HG02763 (cell line): ENCODE data around the gene WDFY4.

Experiments used
- ATAC-seq: cut with Tn5 transposase; IDR thresholded peaks from one replicate; pipeline ENCODE4 v1.9.1; 2021; ENCODE audit warnings: mild to moderate bottlenecking, moderate library complexity; ENCODE audit not compliant: unreplicated experiment

WDFY4 gene

GRCh38 chr10:48957361-48958151, 272.9 kb downstream of the WDFY4 start:
- no peak for ATAC-seq

GRCh38 chr10:48958598-48959190, 274.0 kb downstream of the WDFY4 start:
- no peak for ATAC-seq

- ATAC-seq: no peak
Measured at GRCh38 chr10:48964038-48964437, 279.4 kb downstream of the WDFY4 start.

DNA sequence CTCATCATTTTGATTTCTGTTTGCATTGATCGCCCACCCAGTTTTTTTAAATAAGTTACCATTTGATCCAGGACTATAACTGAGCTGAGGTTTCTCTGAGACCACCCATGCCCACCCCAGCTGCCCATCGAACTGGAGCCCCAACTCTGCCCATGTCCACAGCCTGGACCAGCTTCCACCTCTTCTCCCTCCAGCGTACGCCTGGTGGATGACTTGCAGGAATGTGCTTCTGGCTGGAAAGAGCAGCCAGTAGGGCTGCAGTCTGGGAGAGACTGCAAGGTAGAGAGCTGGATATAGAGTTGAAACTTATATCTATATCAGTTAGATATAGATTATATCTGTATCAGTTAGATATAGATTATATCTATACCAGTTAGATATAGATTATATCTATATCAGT, 280.8 kb downstream of the WDFY4 start:
- no peak for ATAC-seq

GRCh38 chr10:48968036-48968435, 283.4 kb downstream of the WDFY4 start:
- no peak for ATAC-seq

DNA sequence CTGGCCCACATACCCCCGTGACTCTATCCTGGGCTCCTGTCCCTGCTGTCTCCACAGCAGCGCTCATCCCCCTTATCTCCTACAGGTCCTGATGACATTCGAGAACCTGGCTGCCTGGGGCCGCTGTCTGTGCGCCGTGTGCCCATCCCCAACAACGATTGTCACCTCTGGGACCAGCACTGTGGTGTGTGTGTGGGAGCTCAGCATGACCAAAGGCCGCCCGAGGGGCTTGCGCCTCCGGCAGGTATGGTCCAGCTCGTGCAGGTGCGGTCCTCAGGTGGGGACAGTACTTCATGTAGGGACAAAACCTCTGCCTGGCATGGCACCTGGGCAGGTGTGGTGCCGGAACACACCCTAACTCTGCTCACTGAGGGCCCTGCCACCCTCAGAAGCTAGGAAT, 285.4 kb downstream of the WDFY4 start:
- ATAC-seq: no peak

DNA sequence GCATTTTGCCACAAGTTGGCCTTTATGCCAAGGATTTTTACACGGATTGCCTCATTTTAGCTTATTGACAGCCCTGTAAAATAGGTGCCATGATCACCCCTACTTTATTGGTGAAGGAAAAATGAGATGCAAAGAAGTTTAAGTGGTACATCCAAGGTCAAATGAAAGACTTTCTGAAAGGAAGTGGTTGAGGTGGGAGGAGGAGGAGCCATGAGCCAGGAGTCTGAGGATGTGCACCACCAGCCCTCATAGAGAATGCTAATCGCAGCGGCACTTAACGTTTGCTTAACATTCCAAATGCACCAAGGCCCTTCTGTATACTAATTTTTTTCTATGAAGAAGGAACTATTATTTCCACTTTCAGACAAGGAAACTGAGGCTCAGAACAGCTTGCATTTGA, 286.0 kb downstream of the WDFY4 start:
- ATAC-seq: no peak

DNA sequence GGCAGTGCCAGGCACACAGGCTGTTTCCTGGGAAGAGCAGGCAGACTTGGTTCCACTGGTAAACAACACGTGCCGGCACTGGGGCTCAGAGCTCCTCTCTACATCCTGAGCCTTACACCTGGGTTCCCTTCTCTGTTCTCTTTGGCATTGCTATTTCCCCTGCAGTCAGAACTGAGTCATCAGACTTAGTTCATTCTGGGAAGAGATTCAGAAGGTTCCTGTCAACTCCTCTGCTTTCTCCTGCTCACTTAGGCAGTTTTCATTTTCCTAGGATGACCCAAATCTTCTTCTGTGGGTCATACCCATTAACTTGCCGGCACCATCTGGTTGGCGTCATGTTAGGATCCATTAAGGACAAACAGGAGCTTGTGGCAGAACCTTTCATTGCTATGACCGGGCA, 288.4 kb downstream of the WDFY4 start:
- no peak for ATAC-seq

DNA sequence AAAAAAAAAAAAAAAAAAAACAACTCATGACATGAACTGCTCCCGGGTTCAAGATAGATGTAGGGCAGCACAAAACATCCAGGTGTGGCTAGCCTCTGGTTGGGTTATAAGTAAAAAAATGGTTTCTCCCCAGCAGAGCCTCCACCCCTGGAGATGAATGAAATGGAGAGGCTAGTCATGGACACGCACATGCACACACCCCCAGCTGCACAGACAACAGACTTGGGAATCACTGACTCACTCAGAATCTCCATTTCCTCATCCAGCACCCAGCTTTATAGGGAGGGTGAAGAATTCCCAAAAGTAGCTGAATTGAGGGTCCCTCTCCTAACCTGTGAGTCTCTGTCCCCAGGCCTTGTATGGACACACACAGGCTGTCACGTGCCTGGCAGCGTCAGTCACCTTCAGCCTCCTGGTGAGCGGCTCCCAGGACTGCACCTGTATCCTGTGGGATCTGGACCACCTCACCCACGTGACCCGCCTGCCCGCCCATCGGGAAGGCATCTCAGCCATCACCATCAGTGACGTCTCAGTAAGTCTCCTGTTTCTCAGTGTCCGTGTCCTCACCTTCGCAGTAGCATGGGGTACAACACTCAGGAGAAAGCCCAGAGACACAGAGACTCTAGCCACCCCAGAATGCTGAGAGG, 290.0 kb downstream of the WDFY4 start:
- ATAC-seq: no peak

GRCh38 chr10:48976196-48976595, 291.5 kb downstream of the WDFY4 start:
- ATAC-seq: no peak

- no peak for ATAC-seq
Measured at GRCh38 chr10:48978318-48978717, 293.6 kb downstream of the WDFY4 start.

DNA sequence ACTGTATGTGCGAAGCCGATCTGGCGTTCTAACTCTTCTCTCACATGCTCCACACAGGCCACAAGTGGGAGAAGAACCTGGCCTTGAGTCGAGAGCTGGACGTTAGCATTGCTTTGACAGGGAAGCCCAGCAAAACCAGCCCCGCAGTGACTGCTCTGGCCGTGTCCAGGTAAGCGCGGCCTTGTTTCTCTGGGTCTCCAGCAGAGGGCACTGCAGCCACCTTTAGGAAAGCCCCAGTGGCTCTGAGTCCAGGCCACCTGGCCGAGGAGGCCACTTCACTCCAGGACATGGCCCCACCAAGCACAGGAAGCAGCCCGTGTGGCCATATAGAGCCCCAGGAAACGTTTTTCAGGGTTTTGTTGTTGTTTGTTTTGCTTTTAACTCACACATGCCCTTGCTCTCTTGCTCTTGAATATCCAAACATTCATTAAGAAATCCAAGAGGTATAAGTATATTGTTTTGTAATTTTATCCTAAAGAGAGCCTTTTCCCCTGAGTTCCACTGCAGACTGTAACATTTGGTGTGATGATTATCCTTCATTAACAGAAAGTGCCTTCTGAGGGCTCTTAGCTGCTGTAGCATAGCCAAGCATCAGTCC, 296.7 kb downstream of the WDFY4 start:
- no peak for ATAC-seq

- no peak for ATAC-seq
Measured at GRCh38 chr10:48982584-48982983, 297.9 kb downstream of the WDFY4 start.

- no peak for ATAC-seq
Measured at GRCh38 chr10:48983648-48984351, 299.1 kb downstream of the WDFY4 start.

GRCh38 chr10:48985621-48986158, 301.0 kb downstream of the WDFY4 start:
- ATAC-seq: no peak

DNA sequence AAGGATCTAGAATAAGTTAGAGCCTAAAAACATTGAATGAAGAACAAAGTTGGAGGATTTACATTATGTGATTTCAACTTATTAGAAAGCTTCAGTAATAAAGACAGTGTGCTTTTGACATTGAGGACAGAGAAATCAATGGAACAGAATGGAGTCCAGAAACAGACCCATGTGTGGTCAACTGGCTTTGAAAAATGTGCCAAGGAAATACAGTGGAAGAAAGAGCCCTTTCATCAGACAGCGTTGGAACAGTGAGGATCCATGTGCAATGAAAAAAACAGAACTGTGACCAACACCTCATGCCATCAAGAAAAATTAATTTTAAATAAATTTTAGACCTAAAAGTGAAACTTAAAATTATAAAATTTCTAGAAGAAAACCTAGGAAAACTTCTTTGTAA, 305.6 kb downstream of the WDFY4 start:
- no peak for ATAC-seq

DNA sequence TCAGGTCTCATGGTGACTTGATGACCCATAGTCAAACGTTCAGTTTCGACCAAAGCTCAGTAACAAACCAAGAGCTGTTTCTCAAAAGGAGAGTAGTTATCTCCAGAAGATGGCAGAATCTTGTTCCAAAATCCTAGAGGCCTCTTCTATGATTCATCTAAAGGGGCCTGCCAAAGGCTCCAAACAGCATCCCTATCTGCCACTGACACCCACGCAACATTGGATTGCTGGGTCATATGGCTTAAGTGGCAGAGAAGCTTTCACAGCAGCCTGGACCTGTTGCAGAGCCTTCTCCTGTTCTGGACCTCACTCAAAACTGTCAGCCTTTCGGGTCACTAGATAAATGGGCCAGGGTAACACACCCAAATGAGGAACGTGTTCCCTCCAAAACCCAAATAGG, 309.0 kb downstream of the WDFY4 start:
- no peak for ATAC-seq

DNA sequence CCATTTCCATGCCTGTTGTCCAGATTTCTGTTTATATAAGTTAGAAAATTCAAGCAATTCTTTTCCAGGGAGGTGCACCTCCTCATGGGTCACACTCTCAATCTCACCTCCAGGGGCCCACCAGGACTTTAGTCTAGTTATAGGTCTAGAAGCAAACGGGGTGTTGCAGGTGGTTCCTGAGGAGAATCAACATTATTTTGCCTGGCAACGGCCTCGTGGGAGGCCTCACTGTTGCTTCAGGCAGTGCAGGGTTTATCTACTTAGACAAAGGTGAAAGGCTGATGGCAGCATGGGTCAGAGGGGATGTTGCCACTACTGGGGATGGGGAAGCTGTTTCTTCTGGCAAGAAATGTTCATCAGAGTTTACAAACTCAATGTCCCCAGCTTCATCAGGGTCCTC, 311.7 kb downstream of the WDFY4 start:
- no peak for ATAC-seq

GRCh38 chr10:48999346-48999745, 314.7 kb downstream of the WDFY4 start:
- ATAC-seq: no peak

- no peak for ATAC-seq
Measured at GRCh38 chr10:49000437-49001398, 316.0 kb downstream of the WDFY4 start.
